ENCODE results near the gene WWP2.

GRCh38 chr16:69839240-69839688 is 77.1 kb downstream of the WWP2 start:
- no peak for TF ChIP-seq TAF1 (IDR thresholded peaks at IDR 0.05; ENCODE audit: borderline replicate concordance, insufficient read depth, low read length)
- no peak for TF ChIP-seq POLR2AphosphoS5 (IDR thresholded peaks at IDR 0.05; ENCODE audit: low read depth, low read length)
- TF ChIP-seq SIN3A (IDR thresholded peaks at IDR 0.05; ENCODE audit: borderline replicate concordance, insufficient read depth, low read length) = no peak
- TF ChIP-seq REST (IDR thresholded peaks at IDR 0.05; ENCODE audit: insufficient read depth in 1 of 2, low read depth in 2 of 2, low read length in 2 of 2) = no peak

Measured in PFSK-1 (cell line).